CD4-positive, alpha-beta T cell treated with Interferon alpha-2 for 1 hour (primary cell): ENCODE measurements around the gene WNT2B.

Experiments used
- DNase-seq, 2 donors: peaks; one replicate each; pipeline ENCODE4 v3.0.0-alpha.2; 2020 to 2022

WNT2B gene

DNA sequence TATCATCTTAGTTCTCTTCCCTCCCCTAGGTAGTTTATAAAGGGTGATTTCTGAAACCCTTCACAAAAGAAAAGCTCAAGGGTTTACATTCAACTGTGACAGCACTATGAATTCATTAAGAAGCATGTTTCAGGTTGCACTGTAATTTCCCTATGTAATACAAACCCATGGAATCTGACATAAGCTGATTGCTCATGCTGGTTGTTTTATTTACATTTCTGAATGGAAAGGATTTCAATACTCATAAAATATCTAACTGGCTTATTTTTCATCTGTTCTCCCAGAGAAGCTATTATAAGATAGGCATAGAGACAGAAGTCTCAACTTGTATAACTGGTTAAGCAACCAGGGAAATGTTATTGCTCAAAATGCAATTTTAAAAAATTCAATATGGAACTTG lies 20.5 kb downstream of the WNT2B start:
- DNase-seq, result no peak

DNA sequence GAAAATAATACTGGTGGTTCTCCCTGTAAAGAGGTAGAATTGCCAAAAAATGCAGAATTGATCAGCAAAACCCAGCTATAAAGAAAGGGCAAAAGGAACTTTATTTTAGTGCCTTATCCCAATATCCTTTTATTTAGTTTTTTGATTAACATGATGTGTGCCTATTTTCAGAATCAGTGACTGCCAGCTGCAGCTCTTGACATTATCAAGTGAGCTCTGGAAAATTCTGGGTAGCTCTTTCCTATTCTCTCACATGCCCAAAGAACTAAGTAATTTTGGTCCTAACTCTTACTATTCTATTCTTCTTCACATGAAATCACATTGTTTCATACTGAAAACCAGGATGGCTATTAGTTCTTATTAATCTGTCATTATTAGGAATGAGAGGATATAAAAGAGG lies 22.1 kb downstream of the WNT2B start:
- DNase-seq, result no peak

DNA sequence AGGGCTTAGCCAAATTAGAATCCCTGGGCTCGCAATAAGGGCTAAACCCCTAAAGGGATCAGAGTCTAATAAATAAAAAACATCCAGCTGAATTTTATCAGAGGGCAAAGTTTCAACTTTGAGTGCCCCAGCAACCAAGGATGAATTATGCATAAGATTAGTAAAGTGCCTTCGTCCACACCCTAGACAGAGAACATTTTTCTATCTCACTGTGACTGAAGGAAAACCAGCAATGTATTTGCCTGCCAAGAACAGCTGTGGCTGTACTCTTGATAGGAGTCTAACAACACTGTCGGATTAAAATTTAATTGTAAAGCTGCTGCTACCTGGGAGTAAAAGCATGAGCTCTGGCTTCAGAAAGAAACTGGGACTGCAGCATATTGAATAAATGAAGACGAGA lies 23.3 kb downstream of the WNT2B start:
- no peak for DNase-seq

DNA sequence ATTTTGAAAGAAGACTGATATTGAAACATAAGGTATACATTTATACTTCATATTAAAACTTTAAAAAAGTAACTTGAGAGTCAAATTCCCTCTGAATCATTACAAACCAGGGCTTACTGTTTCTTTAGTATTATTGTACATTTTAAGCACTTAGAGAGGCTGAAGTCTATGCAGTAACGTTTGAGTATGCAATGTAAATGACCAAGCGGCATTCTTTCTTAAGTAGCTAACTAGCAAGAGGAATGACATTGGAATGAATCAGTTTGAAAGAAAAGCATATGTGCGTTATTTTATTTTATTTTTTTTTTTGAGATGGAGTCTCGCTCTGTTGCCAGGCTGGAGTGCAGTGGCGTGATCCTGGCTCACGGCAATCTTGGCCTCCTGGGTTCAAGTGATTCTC lies 24.3 kb downstream of the WNT2B start:
- no peak for DNase-seq

DNA sequence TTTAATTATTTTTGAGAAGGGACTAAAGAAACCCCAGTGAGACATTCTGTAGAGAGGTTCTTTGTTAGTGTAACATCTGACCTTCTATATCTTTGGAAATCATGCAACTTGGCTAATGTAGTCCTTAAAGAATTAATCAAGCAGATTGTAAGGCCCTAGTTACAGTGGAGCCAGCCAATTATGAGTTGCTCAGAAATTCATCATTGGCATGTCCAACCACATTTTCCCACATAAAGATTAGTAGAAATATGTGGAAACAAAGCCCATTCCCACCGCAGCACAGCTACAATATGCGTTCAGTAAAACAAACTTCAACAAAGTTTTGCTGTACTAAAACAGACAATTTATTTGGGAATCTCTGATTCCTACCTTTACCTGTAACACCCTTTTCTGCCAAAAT lies 27.8 kb downstream of the WNT2B start:
- DNase-seq, result no peak

DNA sequence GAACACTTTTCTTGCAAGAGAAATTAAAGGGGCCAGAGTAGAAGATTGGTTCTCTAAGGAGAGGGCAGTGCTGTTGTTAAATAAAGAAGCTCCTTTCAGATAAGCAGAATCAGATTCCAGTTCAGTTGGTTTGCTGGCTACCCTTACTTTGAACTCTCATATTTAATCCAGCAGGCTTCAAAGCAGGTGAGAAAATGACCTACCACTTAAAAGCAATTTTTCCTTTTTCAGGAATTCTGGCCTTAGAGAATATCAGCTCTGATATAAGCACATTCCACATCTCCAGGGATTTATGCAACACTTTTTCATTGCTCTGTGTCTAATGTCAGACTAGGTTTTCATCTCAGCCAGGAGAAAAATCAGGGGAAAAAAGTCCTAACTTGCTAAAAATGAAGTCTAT lies 28.7 kb downstream of the WNT2B start:
- no peak for DNase-seq

DNA sequence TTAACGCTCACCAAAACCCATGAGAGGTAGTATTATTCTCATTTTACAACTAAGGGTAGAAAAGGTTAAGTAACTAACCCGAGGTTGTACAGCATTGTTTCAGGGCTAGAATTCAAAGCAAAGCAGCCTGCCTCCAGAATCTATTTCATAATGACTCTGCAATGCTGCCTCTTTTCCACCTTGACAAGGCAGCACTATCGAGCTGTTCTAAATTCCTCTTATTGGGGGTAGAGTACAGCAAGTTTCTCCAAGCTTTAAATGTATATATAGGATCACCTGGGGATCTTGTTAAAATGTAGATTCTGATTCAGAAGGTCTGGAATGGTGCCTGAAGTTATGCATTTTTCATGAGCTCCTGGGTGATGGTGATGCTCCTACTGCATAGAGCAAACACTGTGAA lies 30.1 kb downstream of the WNT2B start:
- no peak for DNase-seq

DNA sequence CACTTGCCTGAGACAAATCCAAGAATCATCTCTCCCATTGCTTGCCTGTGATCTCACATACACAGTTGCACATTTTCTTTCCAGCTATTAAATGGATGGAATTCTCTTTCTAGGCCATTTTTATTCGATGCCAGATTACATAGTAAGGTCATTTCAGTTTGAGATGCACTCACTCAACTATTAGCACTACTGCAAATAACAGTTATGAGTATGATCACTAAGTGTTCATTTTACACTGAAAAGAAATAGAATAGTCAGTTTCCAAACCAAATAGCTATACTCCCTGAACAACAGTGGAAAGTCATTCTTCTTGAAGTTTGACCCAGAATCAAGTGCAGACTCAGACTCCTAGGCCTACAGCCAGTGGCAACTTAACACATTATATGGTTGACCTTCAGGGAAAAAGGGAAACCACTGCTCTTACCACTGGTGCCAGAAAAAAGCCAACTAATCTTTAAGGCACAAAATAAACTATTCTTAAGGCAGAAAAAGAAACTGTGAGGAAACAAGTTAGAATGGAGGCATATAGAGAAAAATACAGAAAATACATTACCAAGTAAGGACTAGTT lies 31.5 kb downstream of the WNT2B start:
- no peak for DNase-seq

DNA sequence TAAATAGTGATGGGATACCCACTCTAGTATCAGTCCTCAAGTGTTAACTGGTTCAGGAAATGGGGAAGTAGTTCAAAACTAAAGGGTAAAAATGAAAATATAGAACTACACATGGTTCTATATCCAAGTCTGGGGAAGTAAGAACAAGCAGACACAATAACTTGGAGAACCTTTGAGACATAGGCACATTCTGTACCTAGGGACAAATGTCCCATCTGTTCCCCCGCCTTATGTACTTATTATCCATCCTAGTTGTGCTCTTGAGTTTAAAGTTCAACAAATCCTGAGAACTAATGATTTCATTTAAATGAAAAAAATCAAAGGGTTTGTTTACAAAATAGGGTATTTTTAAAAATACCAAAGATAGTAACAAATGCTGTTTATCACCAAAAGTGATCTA lies 32.5 kb downstream of the WNT2B start:
- no peak for DNase-seq

DNA sequence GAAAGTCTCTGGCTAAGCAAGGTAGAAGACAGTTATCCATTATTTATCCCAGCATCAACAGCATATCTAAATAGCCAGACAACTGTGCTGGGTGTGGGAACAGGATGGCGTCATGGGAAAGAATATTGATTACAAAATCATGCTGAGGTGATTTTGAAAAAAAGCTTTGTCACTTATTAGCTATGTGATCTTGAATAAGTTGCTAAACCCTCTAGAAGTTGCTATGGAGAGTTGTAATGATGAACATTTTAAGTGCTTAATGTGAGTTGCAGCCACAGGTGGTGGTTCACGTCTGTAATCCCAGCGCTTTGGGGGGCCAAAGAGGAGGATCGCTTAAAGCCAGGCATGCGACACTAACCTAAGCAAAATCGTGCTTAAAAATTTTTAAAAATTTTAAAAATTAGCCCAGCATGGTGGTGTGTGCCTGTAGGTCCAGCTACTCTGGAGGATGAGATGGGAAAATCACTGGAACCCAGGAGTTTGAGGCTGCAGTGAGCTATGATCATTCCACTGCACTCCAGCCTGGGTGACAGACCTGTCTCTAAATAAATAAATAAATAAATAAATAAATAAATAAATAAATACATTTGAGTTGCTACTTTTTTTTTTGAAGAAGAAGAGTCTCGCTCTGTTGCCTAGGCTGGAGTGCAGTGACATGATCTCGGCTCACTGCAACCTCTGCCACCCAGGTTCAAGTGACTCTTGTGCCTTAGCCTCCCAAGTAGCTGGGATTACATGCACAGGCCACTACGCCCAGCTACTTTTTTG lies 33.6 kb downstream of the WNT2B start:
- no peak for DNase-seq

DNA sequence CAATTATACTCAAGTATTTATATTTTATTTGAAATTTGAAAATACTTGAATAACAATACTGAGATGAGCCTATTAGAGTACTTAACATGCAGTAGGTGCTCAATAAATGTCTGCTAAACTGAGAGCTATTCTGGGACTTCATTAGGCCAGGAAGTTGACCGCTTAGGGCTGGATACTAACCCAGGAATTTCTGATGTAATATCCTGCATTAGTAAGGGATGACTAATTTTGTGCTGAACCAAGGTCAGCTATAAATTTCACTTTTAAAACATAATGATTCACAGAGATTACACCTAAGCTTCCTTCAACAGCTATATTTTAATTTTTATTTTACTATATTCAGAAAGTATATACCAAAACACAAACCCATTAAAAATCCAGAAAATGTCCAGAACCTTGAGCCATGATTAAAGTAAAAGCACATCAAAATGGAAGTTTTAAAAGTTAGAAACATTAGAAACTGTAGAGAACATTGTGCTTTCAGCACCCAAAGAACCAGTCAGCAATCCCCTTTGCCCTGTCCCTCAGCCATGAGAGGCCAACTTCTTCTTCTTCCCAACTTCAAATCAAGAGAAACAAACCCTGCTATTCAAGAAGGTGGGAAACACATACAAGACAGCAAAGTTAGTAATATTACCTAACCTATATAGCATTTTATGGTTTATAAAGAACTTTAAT lies 35.4 kb downstream of the WNT2B start:
- no peak for DNase-seq

DNA sequence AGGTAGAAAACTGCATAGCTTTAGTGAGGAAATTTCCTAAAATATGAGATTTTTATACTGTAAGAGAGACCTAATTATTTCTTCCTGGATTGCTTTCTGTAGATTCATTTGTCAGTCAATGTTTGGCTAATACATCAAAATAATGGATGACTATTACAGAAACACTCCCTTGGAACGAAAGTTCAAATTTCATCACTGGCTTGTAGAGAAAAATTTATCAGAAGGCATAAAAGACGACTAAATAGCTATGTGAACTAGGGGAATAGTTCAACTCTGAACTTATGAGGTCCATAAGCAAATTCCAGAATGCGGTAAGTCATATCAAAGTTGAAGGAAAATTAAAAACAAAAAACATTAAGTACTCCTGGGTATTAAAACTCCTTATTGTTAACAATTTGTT lies 36.0 kb downstream of the WNT2B start:
- no peak for DNase-seq

DNA sequence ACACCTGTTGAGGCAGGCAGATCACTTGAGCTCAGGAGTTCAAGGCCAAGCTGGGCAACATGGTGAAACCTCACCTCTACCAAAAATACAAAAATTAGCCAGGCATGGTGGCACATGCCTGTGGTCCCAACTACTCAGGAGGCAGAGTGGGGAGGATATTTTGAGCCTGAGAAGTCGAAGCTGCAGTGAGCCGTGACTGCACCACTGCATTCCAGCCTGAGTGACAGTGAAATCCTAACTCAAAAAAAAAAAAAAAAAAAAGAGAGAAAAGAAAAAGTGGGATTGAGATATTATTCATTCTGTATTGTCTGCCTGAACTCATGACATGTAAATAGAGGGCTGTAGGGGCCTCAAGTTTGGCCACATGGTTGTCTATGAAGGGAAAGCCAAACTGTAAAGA lies 37.3 kb downstream of the WNT2B start:
- no peak for DNase-seq

DNA sequence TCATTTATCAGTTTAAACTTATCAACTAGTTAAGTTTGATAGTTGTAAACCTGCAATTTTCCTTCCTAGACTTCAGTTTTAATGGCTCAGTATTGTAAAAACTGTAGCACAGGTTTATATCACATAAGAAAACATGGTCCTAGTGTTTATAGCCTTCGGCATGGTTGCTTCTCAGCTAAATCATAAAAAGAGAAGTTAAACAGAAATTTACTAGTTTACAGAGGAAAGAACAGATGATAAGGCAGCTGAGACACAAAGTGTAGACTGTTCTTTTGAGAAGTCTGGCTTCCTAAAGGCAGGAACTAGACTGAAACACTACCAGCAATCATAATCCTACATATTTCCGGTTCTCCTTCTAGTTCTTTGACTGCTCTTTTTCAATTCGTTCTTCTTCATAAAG lies 39.8 kb downstream of the WNT2B start:
- DNase-seq, result no peak

DNA sequence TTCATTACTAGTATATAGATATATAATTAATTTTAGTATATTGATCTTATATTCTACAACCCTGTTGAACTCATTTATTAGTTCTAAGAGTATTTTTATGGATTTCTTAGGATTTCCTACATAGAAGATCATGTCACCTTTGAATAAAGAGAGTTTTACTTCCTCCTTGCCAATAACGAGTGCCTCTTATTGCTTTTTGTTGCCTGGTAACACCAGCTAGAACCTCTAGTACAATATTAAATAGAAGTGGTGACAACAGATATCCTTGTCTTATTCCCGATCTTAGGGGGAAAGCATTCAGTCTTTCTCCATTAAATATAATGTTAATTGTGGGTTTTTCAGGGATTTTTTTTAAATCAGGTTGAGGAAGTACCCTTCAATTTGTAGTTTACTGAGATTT lies 40.8 kb downstream of the WNT2B start:
- no peak for DNase-seq

DNA sequence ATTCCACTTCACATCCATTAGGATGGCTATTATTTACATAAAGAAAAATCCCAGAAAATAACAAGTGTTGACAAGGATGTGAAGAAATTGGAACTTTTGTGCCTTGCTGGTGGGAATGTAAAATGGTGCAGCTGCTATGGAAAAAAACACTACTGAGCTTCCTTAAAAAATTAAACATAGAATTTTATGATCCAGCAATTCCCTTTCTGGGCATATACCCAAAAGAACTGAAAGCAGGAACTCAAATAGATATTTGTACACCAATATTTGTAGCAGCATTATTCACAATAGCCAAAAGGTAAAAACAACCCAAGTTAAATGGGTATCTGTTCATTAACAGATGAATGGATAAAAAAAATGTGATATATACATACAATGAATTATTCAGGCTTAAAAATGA lies 45.6 kb downstream of the WNT2B start:
- no peak for DNase-seq

DNA sequence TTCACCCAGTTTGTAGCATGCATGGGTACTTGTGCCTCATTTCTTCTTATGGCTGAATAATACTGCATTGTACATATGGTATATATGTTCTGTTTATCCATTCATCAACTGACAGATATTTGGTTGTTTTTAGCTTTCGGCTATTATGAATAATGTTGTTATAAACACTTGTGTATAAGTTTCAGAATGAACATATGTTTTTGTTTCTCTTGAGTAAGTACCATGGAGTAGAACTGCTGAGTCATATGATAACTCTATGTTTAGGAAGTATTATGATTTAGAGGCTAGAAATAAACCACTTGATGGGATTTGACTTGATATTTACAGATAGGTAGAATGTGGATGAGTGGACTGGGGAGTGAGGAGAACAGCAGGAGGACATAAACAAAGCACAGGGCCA lies 48.6 kb downstream of the WNT2B start:
- DNase-seq, result no peak

DNA sequence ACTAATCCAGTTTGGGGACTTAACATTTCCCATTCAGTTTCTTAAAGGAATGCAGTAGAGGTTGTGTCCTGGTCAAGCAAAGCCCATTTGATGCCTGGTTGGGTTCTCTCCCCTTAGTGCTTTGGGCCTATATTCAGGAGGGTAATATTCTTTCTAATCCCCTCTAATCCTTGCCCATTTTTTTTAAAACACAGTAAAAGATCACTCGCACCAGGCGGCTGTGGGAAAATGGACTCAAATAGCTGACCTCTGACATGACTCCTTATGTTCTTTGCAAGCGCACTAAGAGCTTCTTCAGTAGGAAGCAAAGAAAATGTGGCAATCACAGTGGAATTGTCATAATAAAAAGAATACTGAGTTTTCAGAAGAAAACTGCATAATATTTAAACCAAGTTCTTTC lies 49.9 kb downstream of the WNT2B start:
- no peak for DNase-seq

DNA sequence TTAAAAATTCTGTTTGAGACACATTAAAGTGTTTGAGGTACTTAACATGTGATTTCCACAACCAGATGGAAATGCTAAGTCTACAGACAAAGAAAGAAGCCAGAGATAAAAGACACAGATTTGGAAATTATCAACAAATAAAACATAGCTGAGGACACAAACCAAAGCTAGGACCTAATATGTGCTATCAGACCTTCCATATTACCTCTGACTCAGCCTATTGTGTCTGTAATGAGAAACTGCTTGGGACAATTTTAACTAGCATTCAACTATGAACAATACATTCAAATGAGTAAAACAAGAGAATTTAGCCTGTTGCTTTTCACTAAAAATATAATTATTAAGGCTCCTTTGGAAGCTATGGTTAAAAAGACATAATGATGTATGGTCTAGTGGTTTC lies 54.6 kb downstream of the WNT2B start:
- DNase-seq, result no peak

DNA sequence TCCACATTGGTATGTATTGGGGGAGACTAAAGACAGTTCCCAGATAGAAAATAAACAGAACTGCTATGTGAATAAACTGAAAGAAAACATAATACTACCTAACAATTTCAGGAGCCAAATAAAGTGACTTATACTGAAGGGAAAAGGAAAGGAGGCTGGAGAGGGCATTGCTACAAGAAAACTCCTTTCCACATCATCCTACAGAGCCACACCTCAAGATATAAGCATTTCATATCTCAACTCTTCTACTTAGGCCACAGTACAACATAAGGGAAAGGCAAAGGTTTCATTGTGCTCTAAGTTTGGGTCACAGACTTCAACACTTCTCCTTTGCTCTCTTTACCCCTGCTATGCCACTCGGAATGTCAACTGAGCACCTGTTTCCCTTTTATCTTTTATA lies 55.3 kb downstream of the WNT2B start:
- no peak for DNase-seq

DNA sequence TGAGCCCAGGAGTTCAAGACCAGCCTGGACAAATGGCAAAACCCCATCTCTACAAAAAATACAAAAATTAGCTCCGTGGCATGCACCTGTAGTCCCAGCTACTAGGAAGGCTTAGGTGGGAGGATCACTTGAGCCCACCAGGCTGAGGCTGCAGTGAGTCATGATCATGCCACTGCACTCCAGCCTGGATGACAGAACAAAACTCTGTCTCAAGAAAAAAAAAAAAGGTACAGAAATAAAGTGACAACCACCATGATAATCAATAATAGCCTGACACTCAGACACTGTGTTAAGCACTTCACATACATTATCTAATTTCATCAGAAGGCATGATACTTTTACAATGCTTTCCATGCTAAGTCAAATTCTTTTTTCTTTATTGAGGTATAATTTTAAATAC lies 57.0 kb downstream of the WNT2B start:
- no peak for DNase-seq

DNA sequence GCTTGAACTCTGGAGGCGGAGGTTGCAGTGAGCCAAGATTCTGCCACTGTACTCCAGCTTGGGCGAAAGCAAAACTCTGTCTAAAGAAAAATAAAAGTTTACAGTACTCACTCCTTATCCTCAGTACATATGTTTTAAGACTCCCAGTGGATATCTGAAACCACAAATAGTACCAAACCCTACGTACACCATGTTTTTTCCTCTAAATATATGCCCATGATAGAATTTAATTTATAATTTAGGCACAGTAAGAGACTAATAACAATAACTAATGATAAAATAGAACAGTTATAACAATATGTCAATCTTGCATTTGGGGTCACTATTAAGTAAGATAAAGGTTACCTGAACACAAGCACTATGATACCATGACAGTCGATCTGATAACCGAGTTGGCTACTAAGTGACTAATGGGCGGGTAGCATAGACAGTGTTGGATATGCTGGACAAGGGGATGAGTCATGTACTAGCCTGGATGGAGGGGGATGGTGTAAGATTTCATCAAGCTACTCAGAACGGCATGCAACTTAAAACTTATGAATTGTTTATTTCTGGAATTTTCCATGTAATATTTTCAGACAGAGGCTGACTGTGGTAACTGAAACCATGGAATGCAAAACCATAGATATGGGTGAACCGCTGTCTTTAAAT lies 66.5 kb downstream of the WNT2B start:
- no peak for DNase-seq

DNA sequence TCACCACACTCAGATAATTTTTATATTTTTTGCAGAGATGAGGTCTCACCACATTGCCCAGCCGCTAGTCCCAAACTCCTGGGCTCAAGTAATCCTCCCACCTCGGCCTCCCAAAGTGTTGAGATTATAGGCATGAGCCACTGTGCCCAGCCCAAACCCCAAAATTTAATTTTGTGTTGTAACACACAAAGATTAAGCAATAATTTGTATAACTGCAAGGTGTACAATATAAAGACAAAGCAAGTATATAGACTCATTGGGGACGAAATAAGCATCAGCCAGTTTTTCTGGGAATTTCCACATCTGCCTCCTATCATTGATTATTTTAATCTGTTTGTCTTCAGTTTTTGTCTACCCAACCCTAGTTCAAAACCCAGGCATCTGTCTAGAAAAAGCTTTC lies 67.5 kb downstream of the WNT2B start:
- no peak for DNase-seq
